Measurements from ENCODE around the gene ATF5. TPM values are rescaled to one million over a fixed set of nuclear protein-coding genes. Genes with fewer than 3 reads are reported as not detected.

ATF5 gene
- total and polyA plus RNA-seq, 2 of the 13 experiments (the other 11 are each of a cell fraction or from before 2014, with no cell fraction given), result 5.2 to 10.3 TPM

DNA sequence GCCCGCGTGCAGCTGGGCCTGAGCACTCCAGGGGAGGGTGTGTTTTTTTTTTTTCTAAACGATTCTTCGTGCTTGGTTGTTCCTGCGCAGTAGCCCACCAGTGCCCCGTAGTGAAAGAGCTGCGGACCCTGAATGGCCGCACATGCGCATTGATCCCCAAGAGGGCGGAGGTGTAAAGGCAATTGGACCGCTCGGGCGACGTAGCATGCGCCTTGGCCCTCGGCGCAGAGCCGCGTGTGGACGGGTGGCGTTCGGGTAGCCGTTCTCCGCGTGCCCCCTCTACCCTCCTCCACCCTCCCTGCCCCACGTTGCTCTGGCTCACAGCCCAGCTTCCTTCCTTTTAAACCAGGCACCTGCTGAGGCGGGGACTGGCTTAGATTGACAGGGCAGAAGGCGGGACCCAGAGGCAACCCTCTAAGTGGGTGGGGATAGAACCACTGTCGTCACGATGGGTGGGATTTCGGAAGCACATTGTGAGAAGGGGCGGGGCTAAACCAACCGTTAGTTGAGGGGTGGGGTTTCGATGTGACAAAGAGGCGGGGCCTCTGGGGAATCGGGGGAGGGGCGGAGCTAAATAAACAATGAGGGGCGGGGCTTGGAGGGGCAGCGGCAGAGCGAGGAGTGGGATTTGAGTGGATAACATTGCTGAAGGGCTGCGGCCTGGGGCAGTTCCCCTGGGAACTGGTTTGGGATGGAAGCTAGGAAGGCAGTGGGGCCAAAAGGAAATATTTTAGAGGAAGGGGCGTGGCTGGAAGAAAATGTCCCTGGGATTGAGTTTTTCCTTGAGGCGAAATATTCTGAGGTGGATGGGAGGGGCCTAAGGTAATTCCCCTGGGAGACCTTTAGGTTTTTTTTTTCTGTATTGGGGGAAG is 842 bp downstream of the ATF5 start (continued):
- 0 out of 2 replicates have a peak, but pooled peaks have one; percentile 42 for TF ChIP-seq UBTF (CRISPR knock-in tag; IDR thresholded peaks at IDR 0.05)
- no peak; the same call in 1 of the 2 replicates for TF ChIP-seq AKAP8 (CRISPR knock-in tag; IDR thresholded peaks at IDR 0.05)
- no peak for TF ChIP-seq IRX3 (CRISPR knock-in tag; IDR thresholded peaks at IDR 0.05; ENCODE audit: borderline replicate concordance, low read depth)
- TF ChIP-seq, protein P1, sequence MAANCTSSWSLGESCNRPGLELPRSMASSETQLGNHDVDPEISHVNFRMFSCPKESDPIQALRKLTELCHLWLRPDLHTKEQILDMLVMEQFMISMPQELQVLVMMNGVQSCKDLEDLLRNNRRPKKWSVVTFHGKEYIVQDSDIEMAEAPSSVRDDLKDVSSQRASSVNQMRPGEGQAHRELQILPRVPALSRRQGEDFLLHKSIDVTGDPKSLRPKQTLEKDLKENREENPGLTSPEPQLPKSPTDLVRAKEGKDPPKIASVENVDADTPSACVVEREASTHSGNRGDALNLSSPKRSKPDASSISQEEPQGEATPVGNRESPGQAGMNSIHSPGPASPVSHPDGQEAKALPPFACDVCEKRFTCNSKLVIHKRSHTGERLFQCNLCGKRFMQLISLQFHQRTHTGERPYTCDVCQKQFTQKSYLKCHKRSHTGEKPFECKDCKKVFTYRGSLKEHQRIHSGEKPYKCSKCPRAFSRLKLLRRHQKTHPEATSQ (CRISPR knock-in tag; IDR thresholded peaks at IDR 0.05; ENCODE audit: borderline replicate concordance), result no peak; the same call in 1 of the 2 replicates
- peak; percentile 83; the same call in 1 of the 2 replicates for TF ChIP-seq TERF1 (CRISPR knock-in tag; IDR thresholded peaks at IDR 0.05)
- peak; percentile 56; the same call in 1 of the 2 replicates for TF ChIP-seq ZFY (CRISPR knock-in tag; IDR thresholded peaks at IDR 0.05)
- no peak for TF ChIP-seq ZNF83 (CRISPR knock-in tag; IDR thresholded peaks at IDR 0.05; ENCODE audit: borderline replicate concordance)
- peak; percentile 66; the same call in 1 of the 2 replicates for TF ChIP-seq SAFB2 (CRISPR knock-in tag; IDR thresholded peaks at IDR 0.05; ENCODE audit: borderline replicate concordance, low read depth)
- peak; percentile 25; the same call in 1 of the 3 replicates for TF ChIP-seq MXI1 (IDR thresholded peaks at IDR 0.05; ENCODE audit: borderline replicate concordance, low read depth, low read length)
- no peak for TF ChIP-seq BHLHE40 (IDR thresholded peaks at IDR 0.05; ENCODE audit: low read length)
- no peak; the same call in 1 of the 2 replicates for TF ChIP-seq ZNF704 (CRISPR knock-in tag; IDR thresholded peaks at IDR 0.05; ENCODE audit: borderline replicate concordance)
- TF ChIP-seq ARNTL (CRISPR knock-in tag; IDR thresholded peaks at IDR 0.05), result no peak; the same call in none of the 2 replicates
- TF ChIP-seq, protein P2, sequence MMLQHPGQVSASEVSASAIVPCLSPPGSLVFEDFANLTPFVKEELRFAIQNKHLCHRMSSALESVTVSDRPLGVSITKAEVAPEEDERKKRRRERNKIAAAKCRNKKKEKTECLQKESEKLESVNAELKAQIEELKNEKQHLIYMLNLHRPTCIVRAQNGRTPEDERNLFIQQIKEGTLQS (CRISPR knock-in tag; IDR thresholded peaks at IDR 0.05), result no peak
- TF ChIP-seq, protein P3, sequence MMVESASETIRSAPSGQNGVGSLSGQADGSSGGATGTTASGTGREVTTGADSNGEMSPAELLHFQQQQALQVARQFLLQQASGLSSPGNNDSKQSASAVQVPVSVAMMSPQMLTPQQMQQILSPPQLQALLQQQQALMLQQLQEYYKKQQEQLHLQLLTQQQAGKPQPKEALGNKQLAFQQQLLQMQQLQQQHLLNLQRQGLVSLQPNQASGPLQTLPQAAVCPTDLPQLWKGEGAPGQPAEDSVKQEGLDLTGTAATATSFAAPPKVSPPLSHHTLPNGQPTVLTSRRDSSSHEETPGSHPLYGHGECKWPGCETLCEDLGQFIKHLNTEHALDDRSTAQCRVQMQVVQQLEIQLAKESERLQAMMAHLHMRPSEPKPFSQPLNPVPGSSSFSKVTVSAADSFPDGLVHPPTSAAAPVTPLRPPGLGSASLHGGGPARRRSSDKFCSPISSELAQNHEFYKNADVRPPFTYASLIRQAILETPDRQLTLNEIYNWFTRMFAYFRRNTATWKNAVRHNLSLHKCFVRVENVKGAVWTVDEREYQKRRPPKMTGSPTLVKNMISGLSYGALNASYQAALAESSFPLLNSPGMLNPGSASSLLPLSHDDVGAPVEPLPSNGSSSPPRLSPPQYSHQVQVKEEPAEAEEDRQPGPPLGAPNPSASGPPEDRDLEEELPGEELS (CRISPR knock-in tag; IDR thresholded peaks at IDR 0.05), result peak; percentile 13; the same call in 1 of the 2 replicates
- TF ChIP-seq ZNF781 (CRISPR knock-in tag; IDR thresholded peaks at IDR 0.05; ENCODE audit: borderline replicate concordance, not compliant biosample characterization), result peak; percentile 50
- peak; percentile 20; the same call in 1 of the 2 replicates for TF ChIP-seq CBX5 (CRISPR knock-in tag; IDR thresholded peaks at IDR 0.05; ENCODE audit: borderline replicate concordance)
- TF ChIP-seq ZNF138 (CRISPR knock-in tag; IDR thresholded peaks at IDR 0.05; ENCODE audit: low read depth), result no peak; the same call in 1 of the 2 replicates
- 0 out of 2 replicates have a peak, but pooled peaks have one; percentile 14 for TF ChIP-seq RARG (CRISPR knock-in tag; IDR thresholded peaks at IDR 0.05; ENCODE audit: low read depth)
